Activated CD8-positive, alpha-beta memory T cell treated with anti-CD3 and anti-CD28 coated beads for 1 hour (primary cell): Measurements from ENCODE around the gene WNT10A.

ENCODE experiments used
- DNase-seq, 2 donors: peaks; one replicate each; pipeline ENCODE4 v3.0.0-alpha.2; 2020; ENCODE audit warnings: low read depth in 1 of 2; ENCODE audit errors: extremely low read depth in 1 of 2

WNT10A gene

GRCh38 chr2:218876562-218877219 lies 4.0 kb upstream of the WNT10A start:
- DNase-seq: peak; percentile 46 to 55

GRCh38 chr2:218877331-218877730 lies 3.3 kb upstream of the WNT10A start:
- DNase-seq: no peak

GRCh38 chr2:218877891-218878290 lies 2.8 kb upstream of the WNT10A start:
- no peak for DNase-seq

GRCh38 chr2:218878486-218878885 lies 2.2 kb upstream of the WNT10A start:
- DNase-seq: no peak

GRCh38 chr2:218878926-218879761 lies 1.5 kb upstream of the WNT10A start:
- no peak for DNase-seq

GRCh38 chr2:218879776-218880101 lies 913 bp upstream of the WNT10A start:
- no peak for DNase-seq

GRCh38 chr2:218880859-218881594 lies 375 bp downstream of the WNT10A start:
- no peak for DNase-seq

- no peak for DNase-seq
These were observed 1.2 kb downstream of the WNT10A start for GRCh38 chr2:218881744-218882460.

- no peak for DNase-seq
These were observed 1.8 kb downstream of the WNT10A start for GRCh38 chr2:218882461-218882816.

GRCh38 chr2:218882866-218883366 lies 2.3 kb downstream of the WNT10A start:
- DNase-seq: no peak

GRCh38 chr2:218883491-218884490 lies 3.1 kb downstream of the WNT10A start:
- DNase-seq: no peak

- DNase-seq: no peak
These were observed 3.9 kb downstream of the WNT10A start for GRCh38 chr2:218884519-218884918.

- no peak for DNase-seq
These were observed 5.6 kb downstream of the WNT10A start for GRCh38 chr2:218885981-218886947.

- DNase-seq: no peak
These were observed 6.4 kb downstream of the WNT10A start for GRCh38 chr2:218887079-218887478.

GRCh38 chr2:218888341-218888740 lies 7.7 kb downstream of the WNT10A start:
- no peak for DNase-seq

GRCh38 chr2:218889937-218890336 lies 9.3 kb downstream of the WNT10A start:
- DNase-seq: no peak

GRCh38 chr2:218890369-218890768 lies 9.7 kb downstream of the WNT10A start:
- no peak for DNase-seq

- DNase-seq: no peak
These were observed 10.9 kb downstream of the WNT10A start for GRCh38 chr2:218891275-218892135.
